CD4-positive, alpha-beta T cell treated with Interleukin-6 for 4 hours (primary cell): ENCODE data around the gene LTA.
A peak's percentile ranks its signal among the peaks of the same experiment; 100 is the strongest.
"Not testable (repeated sequence)": the region's sequence is repeated elsewhere in the genome, so short reads cannot be mapped to it uniquely, and the experiment has no call there.

Source experiments
- DNase-seq: peaks from one replicate; pipeline ENCODE4 v3.0.0-alpha.2; 2020; ENCODE audit warnings: mixed read lengths

LTA gene

GRCh38 chr6:31588871-31589650 is 17.0 kb downstream of the LTA start:
- no peak for DNase-seq

- not testable (repeated sequence) for DNase-seq
Measured at GRCh38 chr6:31590691-31591090, 18.6 kb downstream of the LTA start.

- no peak for DNase-seq
Measured at GRCh38 chr6:31592396-31592771, 20.3 kb downstream of the LTA start.

GRCh38 chr6:31597006-31597405 is 24.9 kb downstream of the LTA start:
- peak; percentile 65 for DNase-seq

- no peak for DNase-seq
Measured at GRCh38 chr6:31607317-31607716, 35.2 kb downstream of the LTA start.

GRCh38 chr6:31609519-31610406 is 37.7 kb downstream of the LTA start:
- no peak for DNase-seq

GRCh38 chr6:31610968-31611367 is 38.9 kb downstream of the LTA start:
- DNase-seq: no peak

- no peak for DNase-seq
Measured at GRCh38 chr6:31614075-31614619, 42.1 kb downstream of the LTA start.

GRCh38 chr6:31614684-31615578 is 42.8 kb downstream of the LTA start, which contains the start of gene AIF1:
Gene AIF1 (plus strand): TSS chr6:31615234. CDS start chr6:31615330, 96 bp downstream.
- no peak for DNase-seq

- DNase-seq: peak; percentile 64
Measured at GRCh38 chr6:31615748-31616147, 43.7 kb downstream of the LTA start.

GRCh38 chr6:31617010-31617409 is 44.9 kb downstream of the LTA start:
- DNase-seq: no peak

GRCh38 chr6:31619805-31620585 is 47.9 kb downstream of the LTA start:
- DNase-seq: peak; percentile 98

GRCh38 chr6:31620586-31621319 is 48.7 kb downstream of the LTA start, which contains the start of gene PRRC2A:
Gene PRRC2A (plus strand): TSS chr6:31620715. CDS start chr6:31622790, 2,075 bp downstream.
- DNase-seq: peak; percentile 80

- DNase-seq: no peak
Measured at GRCh38 chr6:31621320-31621939, 49.3 kb downstream of the LTA start.

GRCh38 chr6:31621991-31622390 is 49.9 kb downstream of the LTA start:
- DNase-seq: no peak

GRCh38 chr6:31622684-31623091 is 50.6 kb downstream of the LTA start:
- no peak for DNase-seq
